GM12892 (cell line): Measurements from ENCODE around the gene KCNJ5.
A peak's percentile ranks its signal among the peaks of the same experiment; 100 is the strongest.

ENCODE experiments used
- DNase-seq: peaks from one replicate; pipeline ENCODE4 v3.0.0; 2011; ENCODE audit not compliant: insufficient read length
- FAIRE-seq: peaks from 2 replicates; lab custom pipeline; 2011; peaks lifted over from hg19 to GRCh38; lab: Jason Lieb, UNC
- POLR2A ChIP-seq: IDR thresholded peaks from 2 replicates; pipeline ENCODE4 v1.6.1; 2011; ENCODE audit warnings: low read depth, low read length, control low read depth
- POLR2AphosphoS5 ChIP-seq: IDR thresholded peaks from 2 replicates; pipeline ENCODE4 v1.6.1; 2011; ENCODE audit warnings: low read depth, low read length, control low read depth
- TAF1 ChIP-seq: IDR thresholded peaks from 2 replicates; pipeline ENCODE4 v1.6.1; 2011; ENCODE audit warnings: low read depth, mild to moderate bottlenecking, control low read depth, low read length, borderline replicate concordance

Gene KCNJ5

DNA sequence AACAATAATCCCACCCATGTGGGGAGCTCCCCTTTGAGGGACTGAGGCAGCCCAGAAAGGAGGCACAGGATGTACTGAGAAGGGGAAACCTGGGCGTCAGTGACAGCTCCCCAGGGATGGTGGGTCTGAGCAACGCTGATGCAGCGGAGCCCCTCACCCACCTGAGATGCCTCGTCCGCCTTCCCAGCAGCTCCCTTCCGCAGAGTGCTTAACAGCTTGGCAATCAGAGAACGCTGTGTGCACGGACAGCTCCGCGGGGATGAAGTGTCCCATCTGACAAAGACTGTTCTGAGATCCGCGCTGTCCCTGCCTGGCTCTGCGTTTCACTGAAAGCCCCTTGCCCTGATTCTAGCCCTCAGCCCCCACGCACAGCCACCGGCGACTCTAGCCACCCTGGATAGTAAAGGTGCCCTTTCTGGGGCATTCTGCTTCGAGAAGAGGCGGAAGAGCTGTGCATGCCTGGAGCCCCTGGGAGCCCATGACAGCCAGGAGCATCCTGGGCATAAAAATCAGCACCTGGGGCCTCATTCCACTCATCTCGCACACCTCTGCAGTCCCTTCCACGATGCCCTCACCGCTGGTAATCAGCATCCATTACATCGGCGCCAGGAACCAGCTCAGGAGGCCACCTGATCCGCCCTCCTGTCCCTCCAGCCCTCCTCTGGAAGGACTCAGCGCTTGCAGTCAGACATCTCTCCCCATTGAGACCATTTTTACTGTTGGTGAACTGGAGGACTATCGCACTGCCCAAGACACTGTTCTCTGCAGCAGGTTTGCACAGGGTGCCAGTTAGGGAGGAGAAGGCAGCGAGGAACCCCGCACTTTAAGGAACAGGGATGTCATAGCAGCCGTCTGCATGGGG, 10.7 kb downstream of the KCNJ5 start:
- no peak for TF ChIP-seq TAF1
- DNase-seq: no peak
- no peak for FAIRE-seq

DNA sequence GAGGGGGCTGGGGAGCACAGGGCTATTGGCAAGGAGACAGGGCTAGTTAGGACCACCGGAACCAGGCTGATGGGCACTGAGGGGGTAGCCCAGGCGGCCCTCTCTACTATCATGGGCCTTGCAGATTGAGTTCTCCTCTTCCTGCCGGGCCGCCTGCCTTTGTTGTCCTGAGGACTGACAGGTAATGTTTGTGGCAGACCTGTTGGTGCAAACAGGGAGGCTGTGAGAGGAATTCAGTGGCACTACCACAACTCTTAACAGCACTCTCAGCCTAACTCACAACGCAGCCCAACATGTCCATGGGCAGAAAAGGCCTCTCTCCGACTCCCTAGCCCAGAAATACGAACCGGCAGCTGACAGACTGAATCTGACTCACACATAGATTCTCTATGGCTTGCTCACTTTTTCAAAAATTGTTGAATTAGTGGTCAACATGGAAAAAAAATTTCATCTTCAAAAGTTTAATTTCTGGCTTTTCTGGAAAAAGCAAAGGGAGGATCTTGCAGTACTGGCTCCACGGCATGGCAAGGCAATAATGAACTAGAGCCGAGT, 11.4 kb downstream of the KCNJ5 start:
- DNase-seq: no peak
- TF ChIP-seq TAF1: no peak
- TF ChIP-seq POLR2AphosphoS5: no peak
- TF ChIP-seq POLR2A: no peak

DNA sequence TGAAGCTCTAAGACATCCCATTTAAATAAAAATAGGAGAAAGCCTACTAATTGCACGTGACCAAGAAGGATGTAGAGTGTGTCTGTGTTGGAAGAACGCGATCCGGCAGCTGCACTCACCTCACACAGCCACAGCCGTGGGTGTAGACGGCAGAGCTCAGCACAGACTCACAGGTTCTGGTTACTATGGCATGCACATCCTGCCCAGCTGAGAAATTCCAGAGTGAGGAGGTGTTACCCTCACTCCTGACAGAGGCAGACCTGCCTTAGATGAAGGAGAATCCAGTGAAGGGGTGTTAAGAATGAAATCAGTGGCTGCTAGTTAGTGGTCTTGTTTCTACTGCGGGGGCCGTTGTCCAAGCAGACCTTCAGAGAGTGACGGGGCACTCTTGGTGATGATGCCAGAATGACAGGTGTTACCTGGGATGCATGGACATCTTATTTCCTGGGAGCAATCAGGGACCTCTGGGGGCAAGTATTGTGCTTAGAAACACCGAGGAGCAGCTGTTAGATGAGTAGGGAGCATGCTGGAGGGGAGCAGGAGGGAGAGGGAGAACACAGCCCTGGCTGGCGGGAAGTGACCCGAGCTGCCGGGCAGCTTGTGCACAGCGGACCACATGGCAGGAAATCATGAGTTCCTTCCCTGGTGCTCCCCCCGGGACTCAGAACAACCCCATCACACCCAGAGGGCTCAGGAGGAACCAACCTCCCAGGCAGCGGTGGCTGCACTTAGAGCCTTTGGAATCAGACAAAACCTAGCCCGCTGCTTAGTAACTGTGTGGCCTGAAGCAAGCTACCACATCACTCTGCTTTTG, 12.3 kb downstream of the KCNJ5 start:
- no peak for DNase-seq
- no peak for FAIRE-seq
- TF ChIP-seq POLR2A (no peak), TAF1 (no peak), POLR2AphosphoS5 (no peak)

More for the DNA sequence above, 11.4 kb downstream of the KCNJ5 start:
- FAIRE-seq: no peak

DNA sequence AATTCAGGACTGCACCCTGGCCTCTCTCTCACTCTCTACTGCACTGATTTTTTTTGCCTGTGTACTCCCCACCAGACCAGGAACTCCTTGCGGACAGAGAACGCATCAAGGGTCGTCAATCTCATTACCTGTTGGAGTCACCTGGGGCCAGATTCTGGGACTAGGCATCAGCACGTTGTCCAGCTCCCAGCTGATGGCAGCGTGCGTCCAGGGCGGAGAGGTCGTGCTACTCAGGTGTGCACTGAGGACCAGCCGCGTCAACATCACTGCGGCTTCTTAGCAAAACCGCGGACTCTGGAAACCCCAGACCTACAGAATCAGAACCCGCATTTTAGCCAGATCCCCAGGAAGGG, 13.1 kb downstream of the KCNJ5 start:
- FAIRE-seq (no peak), DNase-seq (no peak)
- TF ChIP-seq TAF1 (no peak), POLR2A (no peak), POLR2AphosphoS5 (no peak)

DNA sequence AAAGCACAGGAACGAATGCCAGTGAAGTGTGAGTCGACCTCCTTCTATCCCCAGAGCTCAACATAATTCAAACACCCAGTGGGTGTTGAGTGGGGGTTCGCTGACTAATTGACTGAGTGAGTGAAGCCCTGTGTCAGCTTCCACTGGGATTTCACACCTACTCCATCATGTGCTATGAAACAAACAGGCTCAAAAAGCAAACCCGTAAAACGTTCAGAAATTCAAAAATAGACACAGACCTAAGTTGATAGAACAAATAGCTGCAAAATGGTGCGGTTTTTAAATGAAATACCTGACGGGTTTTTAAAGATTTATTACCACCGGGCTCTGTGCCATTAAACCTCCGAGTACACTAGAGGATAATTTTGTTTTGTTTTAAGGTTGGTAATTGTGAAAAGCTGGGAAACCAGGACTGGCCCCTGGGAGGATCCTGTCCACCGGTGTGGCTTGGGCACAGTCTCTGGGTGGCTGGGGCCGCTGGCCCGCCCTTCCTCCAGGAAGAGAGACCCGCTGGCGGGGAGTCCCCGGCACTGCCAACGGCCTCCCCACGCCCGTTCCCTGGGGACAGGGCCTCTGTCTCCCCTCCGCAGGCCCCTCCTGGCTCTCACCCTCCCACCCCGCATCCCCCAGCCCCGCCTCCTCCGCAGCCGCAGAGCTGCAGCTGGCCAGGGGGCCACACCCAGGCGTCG, 13.6 kb downstream of the KCNJ5 start:
- no peak for FAIRE-seq
- TF ChIP-seq POLR2AphosphoS5: no peak
- no peak for TF ChIP-seq TAF1
- TF ChIP-seq POLR2A: no peak
- peak; percentile 41 for DNase-seq

DNA sequence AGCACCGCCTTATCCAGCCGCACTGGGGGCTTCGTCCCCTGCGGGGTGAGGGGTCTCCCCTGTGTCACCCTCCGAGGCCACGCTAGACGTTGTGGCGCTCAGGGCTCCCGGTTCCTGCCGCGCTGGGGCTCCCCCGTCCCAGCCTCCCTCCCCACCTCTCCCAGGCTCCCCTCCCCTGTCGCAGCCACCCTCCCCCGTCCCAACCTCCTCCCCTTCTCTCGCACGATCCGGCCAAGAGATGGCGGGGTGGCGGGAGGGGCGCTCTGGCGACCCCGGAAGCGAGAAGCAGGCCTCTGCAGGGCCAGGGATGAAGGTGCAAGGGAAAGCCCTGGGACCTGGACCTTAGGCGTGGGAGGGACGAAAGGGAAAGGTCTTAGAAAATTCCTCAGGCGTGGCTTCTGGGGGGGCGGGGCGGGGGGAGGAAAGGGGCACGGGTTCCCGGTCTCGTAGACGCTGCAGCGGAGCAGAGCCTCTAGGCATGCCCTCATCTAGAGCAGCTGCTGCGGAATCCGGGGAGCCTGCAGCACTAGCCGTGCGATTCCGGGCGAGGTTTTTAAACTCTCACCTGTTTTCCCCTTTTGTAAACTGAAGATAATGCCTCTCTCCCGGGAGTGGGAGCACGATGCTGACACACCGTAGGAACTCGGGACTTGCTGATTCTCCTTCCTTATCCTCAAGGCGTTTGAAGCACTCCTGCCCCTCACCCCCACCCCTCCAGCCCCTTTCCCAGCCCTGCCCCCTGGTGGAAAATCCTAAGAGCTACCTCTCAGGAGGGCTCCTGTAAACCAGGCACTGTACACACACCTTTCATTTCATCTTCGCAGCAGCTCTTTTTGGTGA, 14.4 kb downstream of the KCNJ5 start:
- FAIRE-seq: peak; percentile 72
- DNase-seq: peak; percentile 46
- TF ChIP-seq TAF1 (no peak), POLR2A (no peak), POLR2AphosphoS5 (no peak)

DNA sequence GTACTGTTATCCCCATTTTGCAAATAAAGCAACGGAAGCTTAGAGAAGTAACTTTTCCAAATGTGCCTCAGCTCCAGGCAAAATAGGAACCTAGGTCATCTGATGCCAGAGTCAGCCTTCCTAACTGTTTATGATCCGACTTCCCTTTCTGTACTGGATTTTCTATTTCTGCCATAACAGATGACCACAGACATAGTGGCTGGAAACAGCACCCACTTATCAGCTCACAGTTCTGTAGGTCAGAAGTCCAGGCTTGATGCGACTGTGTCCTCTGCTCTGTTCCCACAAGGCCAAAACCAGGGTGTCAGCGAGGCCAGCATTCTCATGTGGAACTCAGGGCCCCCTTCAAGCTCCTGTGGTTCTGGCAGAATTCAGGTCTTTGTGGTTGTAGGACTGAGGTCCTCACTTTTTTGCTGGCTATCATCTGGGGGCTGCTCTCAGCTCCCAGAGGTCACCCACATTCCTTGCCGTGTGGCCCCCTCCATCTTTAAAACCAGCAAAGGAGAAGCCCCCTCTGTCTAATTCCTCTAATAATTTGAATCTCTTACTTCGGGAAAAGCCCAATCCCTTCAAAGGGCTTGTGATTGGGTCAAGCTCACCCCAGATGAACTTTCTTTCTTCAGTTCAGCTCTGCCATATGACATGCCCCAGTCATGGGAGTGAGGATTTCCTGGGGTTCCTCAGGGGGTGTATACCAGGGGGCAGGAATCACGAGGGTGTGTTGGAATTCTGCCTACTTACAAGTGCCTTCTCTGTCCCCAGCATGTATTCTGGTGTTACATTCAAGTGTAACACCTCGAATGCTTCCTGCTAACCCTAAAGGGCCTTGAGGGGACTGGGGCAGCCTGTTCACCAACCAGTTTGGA, 15.3 kb downstream of the KCNJ5 start:
- FAIRE-seq (no peak), DNase-seq (no peak)
- TF ChIP-seq POLR2A (no peak), TAF1 (no peak), POLR2AphosphoS5 (no peak)

DNA sequence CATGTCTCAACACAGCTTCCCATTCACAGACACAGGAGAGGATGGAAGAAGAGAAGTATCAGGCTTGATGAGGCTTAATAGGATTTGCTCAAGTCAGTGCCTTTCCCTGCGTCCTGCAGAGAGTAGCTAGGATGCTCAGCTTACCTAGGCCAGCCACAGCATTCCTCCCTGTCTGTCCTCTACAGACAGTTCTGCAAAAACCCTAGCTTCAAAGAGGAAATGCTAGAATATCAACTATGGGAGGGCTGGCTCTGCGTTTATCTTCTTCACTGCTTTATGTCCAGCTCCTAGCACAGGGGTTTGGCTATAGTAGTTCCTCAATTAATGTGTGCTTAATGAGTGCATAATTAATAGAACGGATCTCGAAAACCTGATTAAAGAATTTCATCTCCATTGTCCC, 16.4 kb downstream of the KCNJ5 start:
- TF ChIP-seq POLR2A (no peak), POLR2AphosphoS5 (no peak), TAF1 (no peak)
- DNase-seq (no peak), FAIRE-seq (no peak)

DNA sequence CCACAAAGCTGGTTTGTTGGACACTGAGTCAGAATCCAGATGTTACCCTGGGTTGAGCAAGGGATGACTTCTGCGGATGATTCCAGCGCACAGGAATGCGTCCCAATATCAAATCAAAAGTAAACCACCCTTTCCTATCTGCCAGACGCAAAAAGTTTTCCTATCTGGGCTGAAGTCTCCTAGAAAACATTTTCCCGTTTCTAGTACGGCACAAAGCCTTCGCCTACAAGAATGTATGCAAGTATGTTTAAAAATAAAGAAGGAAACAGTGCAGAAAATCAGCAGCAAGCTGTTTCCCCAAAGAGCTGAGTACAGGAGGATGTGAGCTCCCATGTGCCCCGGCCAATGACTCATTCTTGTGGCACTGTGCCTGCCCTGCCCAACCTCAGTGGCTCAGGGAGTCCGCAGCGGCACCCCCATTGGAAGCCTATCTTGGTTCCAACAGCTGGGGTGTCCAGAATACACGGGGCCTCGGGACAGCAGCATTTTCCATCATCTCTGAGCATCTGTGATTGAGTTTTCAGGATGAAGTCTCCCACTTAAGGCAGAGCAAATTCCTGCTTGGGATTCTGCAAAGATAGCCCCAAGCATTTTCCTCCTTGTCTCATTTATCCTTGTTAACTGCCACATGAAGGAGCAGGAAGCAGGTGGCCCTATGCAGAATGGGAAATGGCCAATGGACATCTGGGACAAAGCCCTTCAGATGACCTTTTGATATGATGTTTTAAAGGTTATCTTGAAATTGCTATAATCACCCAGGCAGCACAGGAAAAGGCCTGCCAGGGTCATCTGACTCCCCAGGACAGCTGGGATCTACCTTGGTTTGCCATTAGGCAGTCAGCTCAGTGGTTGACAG, 17.5 kb downstream of the KCNJ5 start:
- TF ChIP-seq TAF1: no peak
- no peak for TF ChIP-seq POLR2A
- no peak for TF ChIP-seq POLR2AphosphoS5
- DNase-seq (no peak), FAIRE-seq (no peak)

DNA sequence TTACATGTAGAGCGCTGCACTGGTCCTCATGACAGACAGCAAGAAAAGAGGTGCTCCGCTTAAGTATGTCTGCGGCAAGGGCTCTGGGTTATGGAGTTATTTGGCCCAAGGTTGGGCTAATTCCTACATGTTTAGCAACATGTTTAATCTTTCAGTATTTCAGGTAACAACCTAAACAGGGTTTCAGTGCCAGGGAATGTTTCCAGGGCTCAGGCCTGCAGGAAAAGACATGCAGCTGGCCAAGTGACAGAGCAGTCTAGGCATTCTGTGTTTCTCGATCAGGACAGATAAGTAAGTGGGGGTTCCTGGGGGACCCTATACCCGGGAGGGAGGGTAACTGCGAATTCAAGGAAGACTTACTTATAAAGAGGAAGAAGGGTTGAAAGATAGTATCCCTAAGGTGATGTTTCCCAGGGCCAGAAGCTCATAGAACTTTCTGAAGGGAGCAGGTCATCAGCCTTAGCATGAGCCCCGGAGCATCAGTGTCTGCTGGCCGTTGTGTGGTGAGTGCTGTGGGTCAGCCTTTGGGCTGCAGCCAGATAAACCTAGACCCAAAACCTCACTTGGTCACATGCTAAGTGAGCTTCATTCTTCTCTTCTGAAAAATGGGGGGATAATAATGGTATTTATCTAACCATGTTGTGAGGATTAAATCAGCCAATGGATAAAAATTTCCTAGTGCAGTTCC, 18.4 kb downstream of the KCNJ5 start:
- DNase-seq (no peak), FAIRE-seq (no peak)
- TF ChIP-seq POLR2A (no peak), TAF1 (no peak), POLR2AphosphoS5 (no peak)
